Right kidney (tissue), 1 donor: ENCODE results near the gene SYT14.
"Not testable (repeated sequence)": the region's sequence is repeated elsewhere in the genome, so short reads cannot be mapped to it uniquely, and the experiment has no call there.

Source experiments
- DNase-seq: peaks from one replicate; pipeline ENCODE4 v3.0.0-alpha.2; 2016

Gene SYT14

DNA sequence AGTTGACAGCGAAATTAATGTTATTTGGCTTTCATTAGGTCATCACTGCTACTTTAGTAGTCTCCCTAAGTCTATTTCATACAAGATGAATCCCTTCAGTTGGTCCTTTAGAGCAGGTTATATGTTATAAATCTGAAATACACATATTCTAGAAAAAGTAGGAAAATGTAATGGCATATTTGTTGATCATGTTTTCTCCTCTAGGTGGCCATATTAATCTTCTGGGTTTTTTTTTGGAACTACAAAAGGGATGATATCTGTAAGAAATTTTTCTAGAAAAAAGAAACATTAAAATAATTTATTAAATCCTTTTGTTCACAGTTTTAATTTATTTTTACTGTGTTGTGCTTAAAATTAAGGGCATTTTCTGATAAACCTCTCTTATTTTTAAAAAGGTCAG lies 87.9 kb downstream of the SYT14 start:
- DNase-seq = no peak

DNA sequence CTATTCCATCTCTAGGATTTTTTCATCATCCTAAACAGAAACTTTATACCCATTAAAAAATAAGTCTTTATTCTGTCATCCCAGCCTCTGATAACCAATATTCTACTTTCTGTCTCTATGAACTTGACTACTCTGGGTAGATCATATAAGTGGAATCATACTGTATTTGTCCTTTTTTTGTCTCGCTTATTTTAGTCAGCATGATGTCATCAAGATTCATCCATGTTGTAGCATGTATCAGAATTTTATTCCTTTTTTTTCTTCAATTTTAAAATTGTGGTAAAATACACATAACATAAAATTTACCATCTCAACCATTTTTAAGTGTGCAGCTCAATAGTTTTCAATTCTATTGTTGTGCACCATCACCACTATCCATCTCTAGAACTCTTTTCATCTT lies 90.0 kb downstream of the SYT14 start:
- no peak for DNase-seq

GRCh38 chr1:210031473-210031872 lies 93.5 kb downstream of the SYT14 start:
- no peak for DNase-seq

- no peak for DNase-seq
Measured at GRCh38 chr1:210043058-210043457, 105.0 kb downstream of the SYT14 start.

GRCh38 chr1:210049616-210050015 lies 111.6 kb downstream of the SYT14 start:
- DNase-seq = no peak

GRCh38 chr1:210050491-210050890 lies 112.5 kb downstream of the SYT14 start:
- not testable (repeated sequence) for DNase-seq

GRCh38 chr1:210053126-210053525 lies 115.1 kb downstream of the SYT14 start:
- DNase-seq = no peak

DNA sequence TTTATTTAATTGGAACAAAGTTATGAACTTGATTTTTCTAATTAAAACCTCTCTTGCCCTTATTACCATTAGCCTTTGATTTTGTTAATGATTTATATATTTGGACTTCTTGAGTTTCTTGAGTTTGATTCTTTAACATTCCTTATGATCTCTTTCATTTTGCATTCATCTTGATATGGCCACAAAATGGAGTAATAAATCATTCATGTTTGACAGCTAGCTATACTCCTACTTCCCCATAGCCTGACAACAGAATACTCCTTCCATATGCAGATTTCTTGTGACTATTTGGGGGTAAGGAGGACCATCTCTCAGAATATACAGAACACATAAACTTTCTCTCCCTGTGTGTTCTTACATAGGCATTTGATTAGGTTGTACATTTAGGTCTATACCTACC lies 119.6 kb downstream of the SYT14 start:
- no peak for DNase-seq

DNA sequence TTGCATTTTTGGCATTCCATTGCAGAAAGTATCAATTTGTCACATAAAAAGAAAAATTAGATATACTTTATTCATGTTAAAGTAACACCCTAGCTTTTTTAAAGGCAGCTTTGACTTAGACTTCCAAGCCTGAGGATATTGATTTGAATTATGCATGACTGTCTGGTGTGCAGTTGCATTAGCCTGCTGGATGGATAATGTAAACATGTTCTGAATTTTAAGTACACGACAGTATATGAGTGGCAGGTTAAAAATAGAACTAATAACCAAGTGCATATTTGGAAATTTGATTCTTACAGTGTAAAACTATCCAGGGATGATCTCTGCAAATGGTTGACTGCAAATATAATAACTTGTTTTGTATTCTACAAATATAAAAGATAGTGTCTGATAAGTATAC lies 124.0 kb downstream of the SYT14 start:
- DNase-seq = no peak

GRCh38 chr1:210070531-210070930 lies 132.5 kb downstream of the SYT14 start:
- DNase-seq = no peak

GRCh38 chr1:210072129-210072528 lies 134.1 kb downstream of the SYT14 start:
- DNase-seq = no peak

DNA sequence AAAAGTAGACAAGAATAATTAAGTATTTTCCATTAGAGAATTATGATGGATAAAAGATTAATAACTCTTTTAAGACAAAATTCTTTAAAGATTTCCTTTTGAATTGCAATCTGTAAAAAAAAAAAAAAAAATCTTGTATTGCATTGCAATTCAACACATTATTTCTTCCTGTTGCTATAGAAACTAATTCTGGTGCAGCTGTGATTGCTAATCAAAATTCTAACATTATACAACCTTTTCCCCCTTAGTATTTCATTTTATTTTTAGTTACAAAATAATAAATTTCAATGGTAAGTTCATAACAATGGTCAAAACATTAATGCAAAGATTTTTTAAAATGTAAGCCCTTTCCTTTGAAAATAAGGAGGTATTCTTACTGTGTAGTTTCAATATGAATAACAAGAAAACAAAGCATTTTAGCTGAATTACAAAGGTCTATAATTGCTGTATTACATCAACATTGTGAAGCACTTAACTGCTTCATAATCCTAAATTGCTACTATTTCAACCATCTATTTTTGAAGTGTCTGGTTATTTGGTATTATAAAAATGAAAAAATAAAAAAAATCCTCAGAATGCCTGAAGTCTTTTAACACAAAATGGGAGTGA lies 135.0 kb downstream of the SYT14 start:
- no peak for DNase-seq

DNA sequence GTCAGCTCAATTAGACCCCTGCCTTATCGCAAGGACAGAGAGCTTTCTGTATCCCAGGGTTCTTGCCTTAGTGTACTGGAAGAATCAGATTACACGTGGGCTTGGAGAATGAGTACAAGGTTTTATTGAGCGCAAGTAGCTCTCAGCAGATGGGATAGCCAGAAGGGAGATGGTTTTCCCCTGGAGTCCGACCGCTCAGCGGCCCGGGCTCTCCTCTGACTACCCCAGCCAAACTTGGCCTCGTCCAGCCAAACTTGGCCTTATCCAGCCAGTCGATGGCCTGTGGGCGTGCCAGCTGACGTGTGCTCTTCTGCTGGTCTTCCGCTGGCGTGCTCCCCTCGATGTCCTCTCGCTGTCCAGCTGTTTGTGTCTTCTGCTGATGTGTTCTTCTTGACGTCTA lies 136.9 kb downstream of the SYT14 start:
- DNase-seq = peak; percentile 2

DNA sequence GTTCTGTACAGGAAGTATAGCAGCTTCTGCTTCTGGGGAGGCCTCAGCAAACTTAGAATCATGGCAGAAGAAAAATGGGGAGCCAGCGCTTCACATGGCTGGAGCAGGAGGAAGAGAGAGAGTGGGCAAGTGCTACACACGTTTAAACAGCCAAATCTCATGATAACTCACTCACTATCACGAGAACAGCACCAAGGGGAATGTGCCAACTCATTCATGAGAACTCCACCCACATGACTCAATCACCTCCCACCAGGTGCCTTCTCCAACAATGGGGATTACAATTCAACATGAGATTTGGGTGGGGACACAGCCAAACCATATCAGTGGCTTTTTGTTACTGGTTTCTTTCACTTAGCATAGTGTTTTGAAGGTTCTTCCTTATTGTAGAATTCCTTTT lies 138.6 kb downstream of the SYT14 start:
- DNase-seq = no peak

DNA sequence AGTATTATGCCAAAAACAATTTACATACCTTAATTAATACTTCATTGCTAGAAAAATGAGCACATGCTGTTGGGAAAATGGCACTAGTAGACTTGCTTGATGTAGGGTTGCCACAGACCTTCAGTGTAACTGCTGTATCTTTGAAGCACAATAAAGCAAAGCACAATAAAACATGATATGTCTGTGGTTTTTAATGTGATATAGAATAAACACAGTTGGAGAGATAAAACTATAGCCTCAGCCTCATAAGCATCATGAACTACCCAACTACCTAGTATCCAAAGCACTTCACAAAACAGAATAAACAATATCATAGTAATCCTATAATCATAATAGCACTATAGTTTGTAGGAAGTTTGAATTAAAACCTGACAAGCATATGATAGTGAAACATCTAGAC lies 143.5 kb downstream of the SYT14 start:
- DNase-seq = no peak

DNA sequence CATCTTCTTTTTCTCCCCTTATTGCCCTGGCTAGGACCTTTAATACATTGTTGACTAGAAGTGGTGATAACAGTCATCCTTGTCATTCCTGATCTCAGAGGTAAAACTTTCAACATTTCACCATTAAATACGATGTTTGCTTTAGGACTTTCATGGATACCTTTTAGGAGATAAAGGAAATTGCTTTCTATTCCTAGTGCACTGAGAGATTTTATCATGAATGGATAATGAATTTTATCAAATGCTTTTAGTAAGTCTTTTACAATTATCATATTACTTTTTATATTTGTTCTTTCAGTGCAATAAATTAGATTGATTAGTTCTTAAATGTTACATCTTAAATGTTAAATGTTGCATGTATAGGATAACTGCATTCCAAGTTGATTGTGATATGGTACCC lies 147.3 kb downstream of the SYT14 start:
- DNase-seq = no peak

DNA sequence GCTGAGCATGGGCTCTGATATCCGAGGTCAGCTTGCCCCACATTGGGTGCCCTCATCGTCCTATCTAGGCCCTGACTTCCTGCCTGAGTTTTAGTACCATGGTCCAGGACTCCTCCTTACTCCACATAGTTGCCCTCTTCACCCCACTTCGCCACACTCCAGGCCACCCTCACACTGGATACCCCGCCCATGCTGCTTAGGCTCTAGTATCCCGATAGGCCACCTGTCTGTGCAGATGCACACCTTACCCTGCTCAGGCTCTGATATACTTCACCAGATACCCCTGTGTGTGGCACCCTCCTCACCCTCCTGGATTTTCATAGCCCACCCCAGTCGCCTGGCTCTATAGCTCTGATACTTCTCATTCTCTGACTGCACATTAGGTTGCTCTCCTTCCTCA lies 149.0 kb downstream of the SYT14 start:
- no peak for DNase-seq

GRCh38 chr1:210089855-210090254 lies 151.8 kb downstream of the SYT14 start:
- DNase-seq = no peak

GRCh38 chr1:210092366-210092765 lies 154.3 kb downstream of the SYT14 start:
- DNase-seq = no peak

DNA sequence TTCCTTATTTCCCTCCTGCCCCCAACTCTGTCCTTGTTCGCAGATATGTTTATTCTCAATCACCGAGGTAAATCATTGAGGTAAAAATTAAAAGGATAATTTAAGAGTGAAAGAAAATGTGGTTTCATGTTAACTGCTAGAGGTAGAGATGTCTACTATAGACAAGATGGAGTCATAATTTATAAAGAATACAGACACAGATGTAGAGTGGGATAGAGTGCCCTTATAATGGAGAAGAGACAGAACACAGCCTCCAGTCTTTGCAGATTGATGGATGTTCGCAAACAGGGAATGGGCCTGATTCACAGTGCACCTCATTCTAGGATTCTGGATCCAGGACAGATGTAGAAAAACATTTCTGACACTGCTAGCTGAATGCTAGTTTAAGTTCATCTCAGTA lies 155.4 kb downstream of the SYT14 start:
- no peak for DNase-seq

DNA sequence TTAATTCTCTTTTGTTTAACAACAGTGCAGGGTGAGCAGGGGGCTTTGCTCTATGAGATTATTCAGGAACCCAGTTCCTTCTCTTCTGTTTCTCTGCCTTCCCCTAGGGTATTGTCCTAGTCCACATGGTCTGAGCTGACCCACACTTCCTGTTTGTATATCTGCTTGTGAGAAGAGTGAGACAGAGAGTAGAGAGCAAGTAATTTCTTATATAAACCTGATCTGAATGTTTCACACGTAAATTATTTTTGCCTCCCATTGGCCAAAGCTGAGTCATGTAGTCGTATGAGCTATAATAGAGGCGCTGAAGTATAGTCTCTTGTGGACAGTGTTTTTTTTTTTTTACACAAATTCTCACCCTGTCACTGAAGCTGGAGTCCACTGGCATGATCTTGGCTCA lies 160.3 kb downstream of the SYT14 start:
- DNase-seq = no peak

GRCh38 chr1:210099921-210100320 lies 161.9 kb downstream of the SYT14 start:
- DNase-seq = no peak

DNA sequence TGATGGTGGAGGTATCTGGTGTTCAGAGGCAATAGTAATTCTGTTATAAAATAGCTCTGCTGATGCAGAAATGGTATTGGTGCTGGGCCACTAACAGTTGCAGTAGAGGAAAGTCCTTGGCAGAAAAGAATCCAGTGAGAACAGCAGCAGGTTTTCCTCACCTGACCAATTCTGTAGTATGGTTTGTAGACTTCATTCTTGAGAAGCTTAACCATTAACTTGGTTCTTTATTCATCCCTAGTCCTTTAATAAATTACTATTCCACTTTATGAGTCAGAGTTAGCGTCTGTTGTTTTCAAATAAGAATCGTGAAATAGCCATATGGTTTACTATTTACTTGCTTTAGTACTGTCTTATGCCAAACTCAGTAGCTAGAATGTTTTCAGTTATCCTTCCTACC lies 166.1 kb downstream of the SYT14 start:
- peak; percentile 1 for DNase-seq

DNA sequence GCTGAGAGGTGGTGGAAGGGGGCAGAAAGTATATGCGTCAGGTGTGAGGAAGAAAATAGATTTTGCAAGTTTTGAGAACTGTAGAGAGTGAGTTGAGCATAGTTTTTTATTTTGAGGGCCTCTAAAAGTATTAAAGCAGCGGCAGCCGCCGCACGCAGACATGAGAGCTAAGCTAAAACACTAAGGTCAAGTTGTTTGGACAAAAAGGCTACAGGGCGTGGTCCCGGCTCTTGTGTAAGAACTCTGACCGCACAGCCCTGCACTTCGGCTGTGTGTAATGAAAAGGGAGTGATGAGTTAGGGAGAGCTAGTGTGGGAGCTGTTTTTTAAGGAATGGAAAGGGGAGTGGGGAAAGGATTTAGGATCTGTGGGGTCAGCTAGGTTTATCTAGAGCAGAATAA lies 174.9 kb downstream of the SYT14 start:
- DNase-seq = not testable (repeated sequence)

DNA sequence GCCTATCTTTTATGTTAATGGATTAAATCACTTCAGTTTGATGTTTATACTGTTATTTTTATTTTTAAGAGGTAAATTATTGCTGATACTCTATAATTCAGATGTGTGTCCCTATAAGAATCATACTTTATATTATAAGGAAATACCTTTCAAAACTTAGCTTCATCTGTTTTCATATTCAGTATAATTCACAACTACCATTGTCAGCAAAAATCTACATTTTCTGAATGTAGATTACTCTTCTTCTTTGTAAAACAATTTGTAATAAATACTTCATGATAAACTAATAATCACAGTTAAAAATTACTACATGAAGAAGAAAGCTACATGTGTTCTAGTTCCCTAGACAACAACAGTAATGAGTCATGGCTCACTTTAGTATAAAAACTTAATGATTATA lies 179.2 kb downstream of the SYT14 start:
- no peak for DNase-seq
